Measurements from ENCODE around the gene LUZP1. TPM values are rescaled to one million over a fixed set of nuclear protein-coding genes. Genes with fewer than 3 reads are reported as not detected.

LUZP1 gene
- total RNA-seq, 4 donors from 2014 or later = 16.7 to 17.7 (median 17.2) TPM

DNA sequence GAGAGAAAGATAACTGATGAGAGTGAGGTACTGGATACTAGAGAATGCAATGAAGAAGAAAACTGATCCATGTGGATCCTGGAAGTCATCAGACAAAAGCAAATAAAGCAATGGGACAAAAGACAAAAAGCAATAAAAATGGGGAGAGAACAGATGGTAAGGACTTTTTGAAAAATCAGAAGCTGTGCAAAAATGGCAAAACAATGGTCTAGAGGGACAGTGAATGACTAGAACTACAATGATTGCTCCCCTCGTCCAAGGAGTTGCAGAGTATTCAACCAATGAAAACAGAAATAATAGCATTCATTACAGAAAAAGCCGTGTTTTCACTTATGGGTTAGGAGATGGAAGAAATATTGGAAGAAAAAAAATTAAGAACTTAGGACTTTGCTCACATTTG lies 18.5 kb downstream of the LUZP1 start:
- TF ChIP-seq, protein P1, sequence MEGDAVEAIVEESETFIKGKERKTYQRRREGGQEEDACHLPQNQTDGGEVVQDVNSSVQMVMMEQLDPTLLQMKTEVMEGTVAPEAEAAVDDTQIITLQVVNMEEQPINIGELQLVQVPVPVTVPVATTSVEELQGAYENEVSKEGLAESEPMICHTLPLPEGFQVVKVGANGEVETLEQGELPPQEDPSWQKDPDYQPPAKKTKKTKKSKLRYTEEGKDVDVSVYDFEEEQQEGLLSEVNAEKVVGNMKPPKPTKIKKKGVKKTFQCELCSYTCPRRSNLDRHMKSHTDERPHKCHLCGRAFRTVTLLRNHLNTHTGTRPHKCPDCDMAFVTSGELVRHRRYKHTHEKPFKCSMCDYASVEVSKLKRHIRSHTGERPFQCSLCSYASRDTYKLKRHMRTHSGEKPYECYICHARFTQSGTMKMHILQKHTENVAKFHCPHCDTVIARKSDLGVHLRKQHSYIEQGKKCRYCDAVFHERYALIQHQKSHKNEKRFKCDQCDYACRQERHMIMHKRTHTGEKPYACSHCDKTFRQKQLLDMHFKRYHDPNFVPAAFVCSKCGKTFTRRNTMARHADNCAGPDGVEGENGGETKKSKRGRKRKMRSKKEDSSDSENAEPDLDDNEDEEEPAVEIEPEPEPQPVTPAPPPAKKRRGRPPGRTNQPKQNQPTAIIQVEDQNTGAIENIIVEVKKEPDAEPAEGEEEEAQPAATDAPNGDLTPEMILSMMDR (IDR thresholded peaks at IDR 0.05) = no peak
- TF ChIP-seq POLR2A (IDR thresholded peaks at IDR 0.05) = no peak
- no peak for TF ChIP-seq EP300 (IDR thresholded peaks at IDR 0.05)
- H3K36me3 ChIP-seq = no peaks in the 10 kb centered on the region
- H3K4me1 ChIP-seq = peaks cover 0 to 15% (median 3%) of the 10 kb centered on the region in 4 donors
- H3K9me3 ChIP-seq = no peaks in the 10 kb centered on the region
- DNase-seq (ENCODE audit: low spot score in 2 of 2) = no peak
- 59% methylated on average over 2 of the region's 2 CpGs for WGBS, 2 donors
- H3K27me3 ChIP-seq = no peaks in the 10 kb centered on the region
- H3K4me3 ChIP-seq = no peak overlapping the region
- H3K27ac ChIP-seq = no peak overlapping the region

DNA sequence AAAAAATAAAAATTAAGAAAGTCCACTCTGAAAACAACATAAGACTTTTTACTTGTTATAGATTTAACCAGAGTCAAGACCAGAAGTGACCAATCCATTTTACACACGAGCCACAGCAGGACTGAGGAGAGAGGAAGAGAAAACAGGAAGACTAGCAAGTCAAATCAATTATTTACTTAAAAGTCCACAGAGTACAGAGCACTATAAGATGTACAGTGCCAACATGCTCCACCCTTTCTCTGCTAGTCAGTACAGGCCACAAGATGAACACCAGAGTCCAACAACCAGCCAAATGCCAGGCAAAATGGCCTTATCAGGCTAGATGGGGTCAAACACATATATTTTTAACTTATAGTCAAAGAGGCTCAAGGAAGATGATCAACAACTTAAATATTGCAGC lies 19.5 kb downstream of the LUZP1 start:
- WGBS, 2 donors = 47 to 50% methylated on average over 1 of the region's 1 CpG

DNA sequence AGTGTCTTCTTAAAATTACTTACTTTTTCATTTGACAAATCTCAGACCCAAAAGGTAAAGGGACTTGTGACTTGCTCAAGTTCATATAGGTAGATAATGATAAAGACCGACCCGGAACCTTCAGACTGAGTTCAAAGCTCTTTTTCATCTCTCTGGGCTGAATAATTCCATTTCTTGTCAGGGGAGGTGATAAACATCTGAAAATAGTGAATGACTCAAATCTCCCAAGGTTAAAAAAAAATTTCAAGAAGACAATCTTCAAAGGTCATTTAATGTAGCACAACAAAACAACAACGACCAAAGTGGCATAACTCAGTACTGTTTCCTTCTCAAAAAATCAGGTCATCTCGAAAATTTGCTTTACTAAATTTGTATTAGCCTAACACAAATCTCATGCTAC lies 20.6 kb downstream of the LUZP1 start:
- peaks cover 0 to 15% (median 3%) of the 10 kb centered on the region in 4 donors for H3K4me1 ChIP-seq
- DNase-seq (ENCODE audit: low spot score in 2 of 2) = no peak
- WGBS, 2 donors = 66 to 78% methylated on average over 4 of the region's 4 CpGs

More for the DNA sequence above, 19.5 kb downstream of the LUZP1 start:
- no peak for TF ChIP-seq EP300 (IDR thresholded peaks at IDR 0.05)
- TF ChIP-seq, protein P1 (IDR thresholded peaks at IDR 0.05) = no peak
- TF ChIP-seq POLR2A (IDR thresholded peaks at IDR 0.05) = no peak
- Histone ChIP-seq H3K27ac (no peak overlapping the region), H3K9me3 (no peaks in the 10 kb centered on the region), H3K4me3 (no peak overlapping the region), H3K4me1 (peaks cover 0 to 15% (median 3%) of the 10 kb centered on the region in 4 donors), H3K36me3 (no peaks in the 10 kb centered on the region), H3K27me3 (no peaks in the 10 kb centered on the region)
- DNase-seq (ENCODE audit: low spot score in 2 of 2) = no peak

DNA sequence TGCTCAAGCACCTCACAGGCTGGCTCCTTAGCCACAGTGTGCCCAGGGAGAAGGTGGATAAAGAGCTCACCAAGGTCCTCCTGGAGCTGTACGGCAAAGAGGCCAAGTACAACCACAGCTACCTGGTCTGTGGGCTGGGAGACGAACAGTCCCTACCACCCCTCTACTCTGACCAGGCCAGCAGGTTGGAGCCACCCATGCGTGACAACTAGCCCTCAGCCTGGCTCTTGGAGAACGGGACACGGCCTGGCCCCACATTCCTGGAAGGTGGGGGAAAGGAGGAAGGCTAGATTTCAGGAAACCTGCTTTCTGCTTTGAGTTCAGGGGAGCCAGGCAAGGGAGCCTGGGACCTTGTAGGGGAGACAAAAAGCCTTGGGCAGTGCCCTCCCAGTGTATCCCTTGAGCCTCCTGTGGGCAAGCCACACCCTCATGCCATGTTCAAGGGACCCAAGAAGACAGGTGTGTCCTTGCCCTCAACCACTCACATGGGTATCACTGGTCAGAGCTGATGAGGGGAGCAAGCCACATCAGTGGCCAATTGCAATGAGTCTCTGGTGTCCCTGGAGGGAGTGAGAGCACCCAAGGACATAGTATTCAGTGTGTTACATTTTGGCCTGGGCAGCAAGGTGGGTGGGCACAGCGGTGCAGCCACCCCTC lies 27.6 kb downstream of the LUZP1 start:
- no peaks in the 10 kb centered on the region for H3K9me3 ChIP-seq
- 95 to 100% methylated on average over 6 of the region's 6 CpGs for WGBS, 2 donors
- H3K4me3 ChIP-seq = no peak overlapping the region
- H3K27me3 ChIP-seq = no peaks in the 10 kb centered on the region
- no peak for DNase-seq (ENCODE audit: low spot score in 2 of 2)
- TF ChIP-seq, protein P1 (IDR thresholded peaks at IDR 0.05) = no peak
- TF ChIP-seq EP300 (IDR thresholded peaks at IDR 0.05) (no peak), POLR2A (IDR thresholded peaks at IDR 0.05) (no peak)
- no peaks in the 10 kb centered on the region for H3K4me1 ChIP-seq
- H3K36me3 ChIP-seq = peaks cover 0 to 16% (median 0%) of the 10 kb centered on the region in 3 donors
- H3K27ac ChIP-seq = no peak overlapping the region

More for the DNA sequence above, 20.6 kb downstream of the LUZP1 start:
- TF ChIP-seq POLR2A (IDR thresholded peaks at IDR 0.05) (no peak), EP300 (IDR thresholded peaks at IDR 0.05) (no peak)
- TF ChIP-seq, protein P1 (IDR thresholded peaks at IDR 0.05) = no peak
- no peaks in the 10 kb centered on the region for H3K27me3 ChIP-seq
- H3K36me3 ChIP-seq = no peaks in the 10 kb centered on the region
- H3K27ac ChIP-seq = no peak overlapping the region
- no peaks in the 10 kb centered on the region for H3K9me3 ChIP-seq
- no peak overlapping the region for H3K4me3 ChIP-seq

DNA sequence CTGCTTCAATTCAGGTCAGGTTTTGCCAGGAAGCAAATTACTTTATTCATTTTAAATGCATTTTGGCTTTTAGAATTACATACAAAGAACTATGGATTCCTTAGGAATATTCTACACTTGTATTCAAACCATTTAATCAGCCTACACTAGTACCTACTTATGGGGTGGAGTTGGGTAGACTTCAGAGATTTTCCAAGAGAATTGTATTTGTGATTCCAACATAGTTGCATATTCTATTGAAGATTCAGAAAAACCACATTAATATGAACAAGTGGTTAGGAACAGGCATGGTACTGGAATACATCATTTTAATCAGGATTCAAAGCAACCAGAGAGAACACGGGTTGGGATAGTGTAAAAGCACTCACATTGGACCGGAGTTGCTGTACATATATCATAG lies 33.4 kb downstream of the LUZP1 start:
- no peak overlapping the region for H3K4me3 ChIP-seq
- WGBS, 2 donors = 90% methylated on average over 2 of the region's 2 CpGs

More for the DNA sequence above, 33.4 kb downstream of the LUZP1 start:
- Histone ChIP-seq H3K27me3 (no peaks in the 10 kb centered on the region), H3K36me3 (peaks cover 0 to 8% (median 0%) of the 10 kb centered on the region in 3 donors), H3K4me1 (no peaks in the 10 kb centered on the region), H3K9me3 (no peaks in the 10 kb centered on the region), H3K27ac (no peak overlapping the region)
- TF ChIP-seq, protein P1 (IDR thresholded peaks at IDR 0.05) = no peak
- TF ChIP-seq POLR2A (IDR thresholded peaks at IDR 0.05) = no peak
- no peak for TF ChIP-seq EP300 (IDR thresholded peaks at IDR 0.05)
- DNase-seq (ENCODE audit: low spot score in 2 of 2) = no peak

All from tibial nerve (tissue), 4 donors.